H1 (cell line): ENCODE measurements around the gene UBE2O. TPM values are rescaled to one million over a fixed set of nuclear protein-coding genes. Genes with fewer than 3 reads are reported as not detected.

Experiments
- BRCA1 ChIP-seq: IDR thresholded peaks from 2 replicates; pipeline ENCODE4 v1.6.1; 2012; ENCODE audit warnings: low read depth, low read length, improper control_type of control experiment
- CEBPB ChIP-seq: IDR thresholded peaks from 2 replicates; pipeline ENCODE4 v1.6.1; 2012; ENCODE audit warnings: low read depth, low read length
- FOSL1 ChIP-seq: IDR thresholded peaks from 2 replicates; pipeline ENCODE4 v1.6.1; 2011; ENCODE audit warnings: mild to moderate bottlenecking, low read depth, low read length, moderate library complexity; ENCODE audit not compliant: insufficient read depth
- JUND ChIP-seq: IDR thresholded peaks from 2 replicates; pipeline ENCODE4 v1.6.1; 2011; ENCODE audit warnings: mild to moderate bottlenecking, improper control_type of control experiment, low read length
- KDM1A ChIP-seq: fragments of 200-600, 300-600 bp; sonication (generic); IDR thresholded peaks from 2 replicates; pipeline ENCODE4 v1.7.1; 2016; ENCODE audit warnings: mild to moderate bottlenecking, low read length, borderline replicate concordance
- POU5F1 ChIP-seq: IDR thresholded peaks from 2 replicates; pipeline ENCODE4 v1.6.1; 2011; ENCODE audit warnings: low read depth, mild to moderate bottlenecking, low read length, moderate library complexity
- polyA plus RNA-seq, 7 experiments: library from polyadenylated mRNA; depleted of rRNA in 3 of 7; stranded (reverse) in 5 of 7; unstranded in 2 of 7; fragments of >200 nt in 5 of 7; fragments of 200-250 nt in 2 of 7; gene quantifications; 1 replicate in 5 of 7; 2 replicates in 1 of 7; 4 replicates in 1 of 7; pipeline versions ENCODE4 v1.2.1 to v1.2.3, GENCODE V29; 2011 to 2013; ENCODE audit warnings: missing spikeins in 2 of 7, mixed read lengths in 2 of 7
- total RNA-seq: library from RNA; stranded (reverse); fragmentation: NEBNext Ultra II Directional; extraction: Animal tissue kit (Norgen Biotek cat#: 25700); gene quantifications from 2 replicates; pipeline ENCODE4 v1.2.1, GENCODE V29; 2021

Gene UBE2O
- total and polyA plus RNA-seq, 2 of the 8 experiments (the other 6 are each of a cell fraction or from before 2014, with no cell fraction given), result 24.4 to 63.0 TPM

DNA sequence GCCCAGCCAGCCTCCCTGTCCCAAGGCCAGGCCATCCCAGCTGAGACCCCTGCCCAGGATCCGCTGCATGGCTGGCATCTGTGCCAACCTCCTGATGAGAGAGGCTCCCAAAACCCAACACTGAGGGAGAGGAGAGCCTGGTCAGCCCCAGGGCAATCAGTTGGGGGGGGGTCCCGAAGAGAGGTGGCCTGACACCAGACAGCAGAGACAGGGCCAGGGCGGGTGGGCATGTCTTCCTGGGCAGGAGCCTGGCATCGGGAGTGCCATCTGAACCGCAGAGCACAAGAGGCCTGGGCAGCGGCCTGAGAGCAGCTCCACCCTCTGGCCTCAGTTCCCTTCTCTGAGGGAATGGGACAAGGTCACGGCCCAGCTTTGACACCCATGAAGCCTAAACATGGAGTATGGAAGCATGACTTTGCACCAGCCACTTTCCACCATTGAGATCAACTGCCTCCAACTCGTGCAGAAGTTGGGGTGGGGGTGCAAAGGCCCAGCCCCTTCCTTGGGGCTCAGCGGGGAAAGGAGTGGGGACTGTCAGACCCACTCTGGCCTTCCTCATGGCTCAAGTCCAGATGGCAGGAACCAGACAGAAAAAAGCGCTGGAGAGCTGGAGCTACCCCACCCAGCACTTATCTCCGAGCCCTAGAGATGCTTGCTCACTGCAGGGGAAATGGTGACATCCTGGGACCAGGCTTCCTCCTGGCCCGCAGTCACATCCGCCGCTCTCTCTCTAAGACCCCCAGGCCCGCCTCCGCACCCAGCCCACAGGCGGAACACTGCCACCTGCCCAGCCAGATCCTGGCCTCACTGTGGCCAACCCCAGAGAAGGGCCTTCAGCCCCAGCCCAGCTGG, 38.5 kb upstream of the UBE2O start (continued):
- TF ChIP-seq BRCA1, result no peak
- no peak for TF ChIP-seq JUND
- no peak for TF ChIP-seq CEBPB
- TF ChIP-seq FOSL1, result no peak
- TF ChIP-seq KDM1A, result no peak
- no peak for TF ChIP-seq POU5F1
